PC-3 (cell line): ENCODE results near the gene DGKG. TPM values are rescaled to one million over a fixed set of nuclear protein-coding genes. Genes with fewer than 3 reads are reported as not detected.

Experiments
- ATAC-seq: fragments of 200-7000 bp; cut with Tn5 transposase; 2 replicates; pipeline ENCODE4 v1.9.1; 2020; ENCODE audit warnings: mild to moderate bottlenecking, moderate library complexity
- BruUV-seq: library from RNA; stranded (reverse); fragments of 400-500 nt; replicated peaks from 2 replicates; lab custom pipeline; 2021; lab: Mats Ljungman, UMichigan
- CTCF ChIA-PET: fragments of 300-600 bp; sonication (Branson Sonifier 250); formaldehyde crosslinking; loops from one replicate; lab custom pipeline; 2022; ENCODE audit warnings: antibody characterized with exemption; lab: Charles Lee
- POLR2A ChIA-PET: fragments of 300-600 bp; sonication (Branson Sonifier 250); formaldehyde crosslinking; loops from one replicate; lab custom pipeline; 2022; ENCODE audit warnings: antibody characterized with exemption; ENCODE audit not compliant: unreplicated experiment; lab: Charles Lee
- DNase-seq: peaks from one replicate; pipeline ENCODE4 v3.0.0-alpha.2; 2015
- H2AFZ ChIP-seq: fragments of 300-600 bp; sonication (generic); 2 replicates; pipeline ENCODE4 v1.6.0; 2016; ENCODE audit warnings: antibody characterized with exemption, low read length
- H3F3A ChIP-seq: fragments of 300-600 bp; sonication (generic); one replicate; pipeline ENCODE4 v1.6.0; 2017; ENCODE audit warnings: antibody characterized with exemption, low read length, control low read depth, mild to moderate bottlenecking; ENCODE audit not compliant: unreplicated experiment
- H3K27ac ChIP-seq: fragments of 300-600 bp; sonication (generic); 2 replicates; pipeline ENCODE4 v1.5.1; 2016; ENCODE audit warnings: mild to moderate bottlenecking, low read length
- H3K27me3 ChIP-seq: fragments of 300-600 bp; sonication (generic); 2 replicates; pipeline ENCODE4 v1.6.1; 2016; ENCODE audit warnings: low read length, mixed read lengths
- H3K36me3 ChIP-seq: fragments of 300-600 bp; sonication (generic); 2 replicates; pipeline ENCODE4 v1.6.1; 2016; ENCODE audit warnings: low read depth, mixed run types, low read length, mixed read lengths
- H3K4me1 ChIP-seq: fragments of 300-600 bp; sonication (generic); 2 replicates; pipeline ENCODE4 v1.5.1; 2016; ENCODE audit warnings: low read length; ENCODE audit not compliant: insufficient read depth
- H3K4me2 ChIP-seq: fragments of 300-600 bp; sonication (generic); 2 replicates; pipeline ENCODE4 v1.6.0; 2016; ENCODE audit warnings: low read length
- H3K4me3 ChIP-seq: fragments of 300-600 bp; sonication (generic); 2 replicates; pipeline ENCODE4 v1.5.1; 2016; ENCODE audit warnings: mild to moderate bottlenecking, low read length, mixed read lengths
- H3K79me2 ChIP-seq: fragments of 300-600 bp; sonication (generic); 2 replicates; pipeline ENCODE4 v1.6.1; 2017; ENCODE audit warnings: low read length, mixed read lengths
- H3K9ac ChIP-seq: fragments of 300-600 bp; sonication (generic); 2 replicates; pipeline ENCODE4 v1.6.0; 2016; ENCODE audit warnings: mild to moderate bottlenecking, low read length
- H3K9me2 ChIP-seq: fragments of 300-600 bp; sonication (generic); replicated peaks from 2 replicates; pipeline ENCODE4 v1.6.1; 2016; ENCODE audit warnings: mixed run types, low read length, mixed read lengths
- H3K9me3 ChIP-seq: fragments of 300-600 bp; sonication (generic); 2 replicates; pipeline ENCODE4 v1.6.1; 2016; ENCODE audit warnings: low read length, mixed read lengths
- H4K20me1 ChIP-seq: fragments of 300-600 bp; sonication (generic); 2 replicates; pipeline ENCODE4 v1.6.1; 2016; ENCODE audit warnings: low read length, mixed read lengths
- EZH2 ChIP-seq: fragments of 300-600 bp; sonication (generic); IDR thresholded peaks from one replicate; pipeline ENCODE4 v1.6.1; 2017; ENCODE audit warnings: antibody characterized with exemption, mild to moderate bottlenecking, low read length; ENCODE audit not compliant: unreplicated experiment
- EZH2phosphoT487 ChIP-seq: fragments of 300-600 bp; sonication (generic); IDR thresholded peaks from 2 replicates; pipeline ENCODE4 v1.6.1; 2018; ENCODE audit warnings: mild to moderate bottlenecking, antibody characterized with exemption, low read length, borderline replicate concordance
- intact Hi-C: fragments of 100-400 bp; cut with micrococcal nuclease; formaldehyde crosslinking; loops from 2 replicates; pipeline ENCODE4 v1.9.0; 2023
- total RNA-seq: library from RNA; depleted of rRNA; stranded (reverse); fragments of >200 nt; gene quantifications from 2 replicates; pipeline ENCODE4 v1.2.3, GENCODE V29; 2014
- TF ChIP-seq, protein P1 (sequence below): fragments of 300-600 bp; sonication (generic); conservative IDR thresholded peaks from 2 replicates; pipeline ENCODE4 v1.5.1; 2017; ENCODE audit warnings: antibody characterized with exemption, low read depth, mild to moderate bottlenecking, low read length

DGKG gene
- total RNA-seq, 1 experiment from 2014 or later = 2.7 TPM

DNA sequence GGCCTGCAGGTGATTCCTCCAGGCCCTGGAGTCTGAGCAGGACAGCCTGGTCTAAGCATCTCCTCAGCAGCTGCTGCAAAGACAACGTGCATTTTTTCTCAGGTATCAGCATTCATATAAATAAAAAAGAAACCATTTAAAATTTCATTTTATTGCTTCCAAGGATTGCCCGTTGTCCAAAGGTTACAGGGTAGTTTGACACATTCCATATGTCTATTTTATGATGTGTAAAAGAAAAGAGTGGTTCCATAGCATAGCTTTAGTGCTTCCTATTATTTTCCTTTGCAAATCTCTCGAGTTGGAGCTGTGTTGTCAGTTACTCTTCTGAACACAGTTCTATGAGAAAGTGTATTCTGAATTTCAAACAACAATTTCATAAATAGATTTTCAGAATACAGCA is 7.2 kb upstream of the DGKG start:
- H3K27ac ChIP-seq = no peak overlapping the region
- no peak overlapping the region for H3K4me2 ChIP-seq
- no peaks in the 10 kb centered on the region for H3K36me3 ChIP-seq
- H3F3A ChIP-seq = no peaks in the 10 kb centered on the region
- ChIA-PET CTCF (no interaction called here), POLR2A (no interaction called here)
- no peaks in the 10 kb centered on the region for H3K9me3 ChIP-seq
- intact Hi-C loops = no loop called here
- H3K4me1 ChIP-seq = no peaks in the 10 kb centered on the region
- H3K27me3 ChIP-seq = peaks cover 39% of the 10 kb centered on the region
- TF ChIP-seq EZH2phosphoT487 = no peak
- no peak for TF ChIP-seq EZH2
- no peak overlapping the region for H3K4me3 ChIP-seq
- BruUV-seq = no TSS peak
- no peaks in the 10 kb centered on the region for H4K20me1 ChIP-seq
- DNase-seq = no peak
- H2AFZ ChIP-seq = no peak overlapping the region
- ATAC-seq = no peak
- H3K79me2 ChIP-seq = no peaks in the 10 kb centered on the region
- no peak overlapping the region for H3K9ac ChIP-seq
- no peaks in the 10 kb centered on the region for H3K9me2 ChIP-seq

DNA sequence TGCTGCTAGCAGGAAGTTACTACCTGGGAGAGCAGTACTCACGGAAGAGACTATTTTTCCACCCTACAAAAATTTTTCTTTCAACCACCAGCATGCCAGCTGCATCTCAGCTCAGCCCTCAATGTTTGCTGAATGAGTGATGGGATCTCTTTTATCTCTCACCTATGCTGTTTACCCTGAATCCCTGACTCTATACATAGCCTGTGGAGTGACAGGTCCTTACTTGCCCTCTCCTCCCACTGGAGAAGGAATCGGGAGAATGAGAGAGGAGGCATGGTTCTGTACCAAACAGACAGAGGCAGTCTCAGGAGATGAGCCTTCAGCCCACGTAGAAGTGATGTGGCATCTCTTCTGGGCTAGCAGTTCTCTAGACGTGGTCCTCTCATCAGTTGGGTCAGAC is 6.7 kb upstream of the DGKG start:
- DNase-seq (no peak), ATAC-seq (no peak)
- TF ChIP-seq EZH2phosphoT487 = no peak
- TF ChIP-seq, protein P1, sequence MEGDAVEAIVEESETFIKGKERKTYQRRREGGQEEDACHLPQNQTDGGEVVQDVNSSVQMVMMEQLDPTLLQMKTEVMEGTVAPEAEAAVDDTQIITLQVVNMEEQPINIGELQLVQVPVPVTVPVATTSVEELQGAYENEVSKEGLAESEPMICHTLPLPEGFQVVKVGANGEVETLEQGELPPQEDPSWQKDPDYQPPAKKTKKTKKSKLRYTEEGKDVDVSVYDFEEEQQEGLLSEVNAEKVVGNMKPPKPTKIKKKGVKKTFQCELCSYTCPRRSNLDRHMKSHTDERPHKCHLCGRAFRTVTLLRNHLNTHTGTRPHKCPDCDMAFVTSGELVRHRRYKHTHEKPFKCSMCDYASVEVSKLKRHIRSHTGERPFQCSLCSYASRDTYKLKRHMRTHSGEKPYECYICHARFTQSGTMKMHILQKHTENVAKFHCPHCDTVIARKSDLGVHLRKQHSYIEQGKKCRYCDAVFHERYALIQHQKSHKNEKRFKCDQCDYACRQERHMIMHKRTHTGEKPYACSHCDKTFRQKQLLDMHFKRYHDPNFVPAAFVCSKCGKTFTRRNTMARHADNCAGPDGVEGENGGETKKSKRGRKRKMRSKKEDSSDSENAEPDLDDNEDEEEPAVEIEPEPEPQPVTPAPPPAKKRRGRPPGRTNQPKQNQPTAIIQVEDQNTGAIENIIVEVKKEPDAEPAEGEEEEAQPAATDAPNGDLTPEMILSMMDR = no peak
- no peak for TF ChIP-seq EZH2
- Histone ChIP-seq H3K27ac (no peak overlapping the region), H2AFZ (no peak overlapping the region), H3K4me2 (no peak overlapping the region), H3K27me3 (peaks cover 39% of the 10 kb centered on the region), H3K79me2 (no peaks in the 10 kb centered on the region), H3K4me1 (no peaks in the 10 kb centered on the region), H3K36me3 (no peaks in the 10 kb centered on the region), H3K4me3 (no peak overlapping the region), H4K20me1 (no peaks in the 10 kb centered on the region), H3K9me3 (no peaks in the 10 kb centered on the region), H3F3A (no peaks in the 10 kb centered on the region), H3K9ac (no peak overlapping the region), H3K9me2 (no peaks in the 10 kb centered on the region)
- CTCF ChIA-PET = no interaction called here
- no TSS peak for BruUV-seq
- intact Hi-C loops = no loop called here
- POLR2A ChIA-PET = no interaction called here

DNA sequence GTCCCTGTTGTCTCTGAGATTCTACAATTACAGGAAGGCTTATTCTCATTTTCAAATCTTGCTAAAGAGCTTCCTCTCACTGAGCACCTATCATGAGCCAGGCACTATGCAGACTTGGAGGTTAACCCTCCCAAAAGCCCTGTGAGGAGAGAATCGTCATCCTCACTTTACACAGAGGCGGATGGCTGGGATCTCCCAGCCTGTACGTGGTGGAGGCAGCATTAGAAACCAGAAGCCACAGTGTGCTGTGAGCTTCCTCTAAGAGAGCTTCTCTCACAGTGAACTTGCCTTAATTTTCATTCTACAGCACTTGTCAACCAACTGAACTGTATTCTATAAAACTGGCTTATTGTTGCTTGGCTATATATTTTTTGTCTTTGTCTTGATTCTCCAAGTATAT is 6.1 kb upstream of the DGKG start:
- Histone ChIP-seq H3K4me2 (no peak overlapping the region), H3F3A (no peaks in the 10 kb centered on the region), H3K9ac (no peak overlapping the region), H3K27me3 (peaks cover 39% of the 10 kb centered on the region), H2AFZ (no peak overlapping the region), H3K4me3 (no peak overlapping the region), H4K20me1 (no peaks in the 10 kb centered on the region), H3K9me2 (no peaks in the 10 kb centered on the region), H3K79me2 (no peaks in the 10 kb centered on the region), H3K4me1 (no peaks in the 10 kb centered on the region), H3K27ac (no peak overlapping the region), H3K36me3 (no peaks in the 10 kb centered on the region), H3K9me3 (no peaks in the 10 kb centered on the region)
- ATAC-seq (no peak), DNase-seq (no peak)
- ChIA-PET CTCF (no interaction called here), POLR2A (no interaction called here)
- intact Hi-C loops = no loop called here
- TF ChIP-seq EZH2 (no peak), EZH2phosphoT487 (no peak)
- TF ChIP-seq, protein P1 = no peak
- BruUV-seq = no TSS peak
